A673 (cell line): ENCODE results near the gene MOK. TPM values are rescaled to one million over a fixed set of nuclear protein-coding genes. Genes with fewer than 3 reads are reported as not detected.

Source experiments
- BruUV-seq: library from RNA; stranded (reverse); fragments of 400-500 nt; replicated peaks from 2 replicates; lab custom pipeline; 2021; lab: Mats Ljungman, UMichigan
- CTCF ChIA-PET: fragments of 300-600 bp; sonication (Branson Sonifier 250); formaldehyde crosslinking; loops from one replicate; lab custom pipeline; 2022; ENCODE audit warnings: antibody characterized with exemption; lab: Charles Lee
- POLR2A ChIA-PET: fragments of 300-600 bp; sonication (Branson Sonifier 250); formaldehyde crosslinking; loops from one replicate; lab custom pipeline; 2022; ENCODE audit warnings: antibody characterized with exemption; ENCODE audit not compliant: low non-redundant PET; lab: Charles Lee
- DNase-seq: peaks from one replicate; pipeline ENCODE4 v3.0.0-alpha.2; 2015; ENCODE audit warnings: low spot score
- H3K27ac ChIP-seq: fragments of 200-600 bp; sonication (generic); 2 replicates; pipeline ENCODE4 v1.5.1; 2016; ENCODE audit warnings: mixed run types, low read depth, mild to moderate bottlenecking, mixed read lengths, antibody characterized with exemption, low read length; ENCODE audit not compliant: poor library complexity, severe bottlenecking
- H3K27me3 ChIP-seq: fragments of 200-600 bp; sonication (generic); replicated peaks from 2 replicates; pipeline ENCODE4 v1.6.1; 2017; ENCODE audit warnings: mixed run types, low read depth, mild to moderate bottlenecking, mixed read lengths, antibody characterized with exemption, low read length; ENCODE audit not compliant: insufficient read depth, poor library complexity
- H3K36me3 ChIP-seq: fragments of 200-600 bp; sonication (generic); 2 replicates; pipeline ENCODE4 v1.6.1; 2016; ENCODE audit warnings: mixed run types, mild to moderate bottlenecking, mixed read lengths, antibody characterized with exemption, low read length; ENCODE audit not compliant: insufficient read depth, poor library complexity, severe bottlenecking
- H3K4me1 ChIP-seq: fragments of 200-600 bp; sonication (generic); 2 replicates; pipeline ENCODE4 v1.6.1; 2017; ENCODE audit warnings: mixed run types, mild to moderate bottlenecking, mixed read lengths, antibody characterized with exemption, low read length; ENCODE audit not compliant: insufficient read depth, poor library complexity, severe bottlenecking
- H3K4me3 ChIP-seq: fragments of 200-600 bp; sonication (generic); 2 replicates; pipeline ENCODE4 v1.5.1; 2016; ENCODE audit warnings: low read depth, mixed run types, mild to moderate bottlenecking, mixed read lengths, low read length; ENCODE audit not compliant: poor library complexity, severe bottlenecking
- H3K9me3 ChIP-seq: fragments of 200-600 bp; sonication (generic); 2 replicates; pipeline ENCODE4 v1.6.1; 2016; ENCODE audit warnings: mixed run types, low read depth, mild to moderate bottlenecking, mixed read lengths, antibody characterized with exemption, low read length; ENCODE audit not compliant: poor library complexity, severe bottlenecking
- EZH2 ChIP-seq: fragments of 200-600 bp; sonication (generic); IDR thresholded peaks from 2 replicates; pipeline ENCODE4 v1.6.1; 2017; ENCODE audit warnings: borderline replicate concordance, low read depth, mild to moderate bottlenecking, mixed read lengths, antibody characterized with exemption, low read length; ENCODE audit not compliant: poor library complexity, severe bottlenecking
- intact Hi-C: fragments of 100-400 bp; cut with micrococcal nuclease; formaldehyde crosslinking; loops from one replicate; pipeline ENCODE4 v1.10.0; 2022; ENCODE audit not compliant: unreplicated experiment
- total RNA-seq: library from RNA; stranded (reverse); gene quantifications from 2 replicates; pipeline ENCODE4 v1.2.3, GENCODE V29; 2021
- TF ChIP-seq, protein P1 (sequence below): fragments of 300-800, 200-600 bp; sonication (generic); conservative IDR thresholded peaks from 2 replicates; pipeline ENCODE4 v1.5.1; 2017; ENCODE audit warnings: low read depth, mild to moderate bottlenecking, antibody characterized with exemption, low read length, moderate library complexity, mixed read lengths

The MOK gene
- total RNA-seq, 1 experiment from 2014 or later, result 27.4 TPM

DNA sequence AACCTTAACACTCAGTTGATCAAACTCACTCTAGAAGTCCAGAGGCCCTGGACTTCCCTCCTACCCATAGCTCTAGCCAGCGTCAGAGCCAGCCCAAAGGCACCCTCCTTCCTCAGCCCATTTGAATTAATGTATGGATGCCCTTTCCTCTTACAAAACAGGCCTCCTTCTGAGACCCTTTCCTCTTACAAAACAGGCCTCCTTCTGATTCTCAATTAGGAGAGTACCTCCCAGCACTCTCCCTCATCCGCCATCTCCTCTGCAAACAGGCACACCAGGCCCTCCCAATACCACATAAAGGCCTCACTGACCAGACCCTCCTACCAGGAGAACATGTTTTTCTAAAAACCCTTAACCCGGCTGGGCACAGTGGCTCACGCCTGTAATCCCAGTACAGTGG is 65.7 kb downstream of the MOK start:
- DNase-seq, result no peak
- H3K4me3 ChIP-seq, result no peak overlapping the region
- no TSS peak for BruUV-seq
- no peak overlapping the region for H3K27ac ChIP-seq
- CTCF ChIA-PET, result no interaction called here
- POLR2A ChIA-PET, result no interaction called here
- TF ChIP-seq, protein P1, sequence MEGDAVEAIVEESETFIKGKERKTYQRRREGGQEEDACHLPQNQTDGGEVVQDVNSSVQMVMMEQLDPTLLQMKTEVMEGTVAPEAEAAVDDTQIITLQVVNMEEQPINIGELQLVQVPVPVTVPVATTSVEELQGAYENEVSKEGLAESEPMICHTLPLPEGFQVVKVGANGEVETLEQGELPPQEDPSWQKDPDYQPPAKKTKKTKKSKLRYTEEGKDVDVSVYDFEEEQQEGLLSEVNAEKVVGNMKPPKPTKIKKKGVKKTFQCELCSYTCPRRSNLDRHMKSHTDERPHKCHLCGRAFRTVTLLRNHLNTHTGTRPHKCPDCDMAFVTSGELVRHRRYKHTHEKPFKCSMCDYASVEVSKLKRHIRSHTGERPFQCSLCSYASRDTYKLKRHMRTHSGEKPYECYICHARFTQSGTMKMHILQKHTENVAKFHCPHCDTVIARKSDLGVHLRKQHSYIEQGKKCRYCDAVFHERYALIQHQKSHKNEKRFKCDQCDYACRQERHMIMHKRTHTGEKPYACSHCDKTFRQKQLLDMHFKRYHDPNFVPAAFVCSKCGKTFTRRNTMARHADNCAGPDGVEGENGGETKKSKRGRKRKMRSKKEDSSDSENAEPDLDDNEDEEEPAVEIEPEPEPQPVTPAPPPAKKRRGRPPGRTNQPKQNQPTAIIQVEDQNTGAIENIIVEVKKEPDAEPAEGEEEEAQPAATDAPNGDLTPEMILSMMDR, result no peak
- no peak for TF ChIP-seq EZH2
- peaks cover 1% of the 10 kb centered on the region for H3K4me1 ChIP-seq
- H3K27me3 ChIP-seq, result no peaks in the 10 kb centered on the region
- H3K36me3 ChIP-seq, result no peaks in the 10 kb centered on the region
- intact Hi-C loops, result no loop called here
- no peaks in the 10 kb centered on the region for H3K9me3 ChIP-seq

DNA sequence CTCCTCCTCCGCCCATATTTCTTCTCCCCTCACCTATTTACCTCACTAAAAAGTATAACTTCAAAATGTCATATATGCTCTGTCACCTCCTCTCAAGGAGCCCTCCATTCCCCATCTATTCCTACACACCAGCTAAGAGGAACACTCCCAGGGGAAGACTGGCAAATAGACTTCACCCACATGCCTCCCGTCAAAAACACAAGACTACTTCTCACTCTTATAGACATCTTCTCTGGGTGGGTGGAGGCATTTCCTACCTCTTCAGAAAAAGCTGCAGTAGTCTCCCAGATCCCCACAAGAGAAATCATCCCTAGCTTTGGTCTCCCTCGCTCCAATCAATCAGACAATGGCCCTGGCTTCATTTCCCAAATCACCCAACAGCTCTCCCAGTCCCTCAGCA is 66.2 kb downstream of the MOK start:
- peaks cover 6% of the 10 kb centered on the region for H3K4me1 ChIP-seq
- H3K27ac ChIP-seq, result no peak overlapping the region
- no peak for DNase-seq
- POLR2A ChIA-PET, result no interaction called here
- BruUV-seq, result no TSS peak
- H3K36me3 ChIP-seq, result no peaks in the 10 kb centered on the region
- no peak for TF ChIP-seq EZH2
- TF ChIP-seq, protein P1, result no peak
- no peaks in the 10 kb centered on the region for H3K9me3 ChIP-seq
- intact Hi-C loops, result no loop called here
- H3K4me3 ChIP-seq, result no peak overlapping the region
- no peaks in the 10 kb centered on the region for H3K27me3 ChIP-seq
- CTCF ChIA-PET, result no interaction called here

DNA sequence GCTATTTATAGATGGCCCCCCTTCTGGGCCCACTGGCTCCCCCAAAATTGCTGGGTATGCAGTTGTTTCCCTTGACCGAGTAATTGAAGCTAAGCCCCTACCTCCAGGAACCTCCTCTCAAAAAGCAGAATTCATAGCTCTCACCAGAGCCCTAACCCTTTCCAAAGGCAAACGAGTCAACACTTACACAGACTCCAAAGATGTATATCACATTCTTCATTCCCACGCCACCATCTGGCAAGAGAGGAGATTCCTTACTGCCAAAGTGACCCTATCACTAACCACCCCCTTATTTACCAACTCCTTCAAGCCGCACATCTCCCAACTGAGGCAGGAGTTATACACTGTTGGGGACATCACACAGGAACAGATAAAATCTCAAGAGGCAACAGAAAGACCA is 66.8 kb downstream of the MOK start:
- ChIA-PET POLR2A (no interaction called here), CTCF (no interaction called here)
- H3K4me1 ChIP-seq, result peaks cover 6% of the 10 kb centered on the region
- H3K27me3 ChIP-seq, result no peaks in the 10 kb centered on the region
- H3K27ac ChIP-seq, result no peak overlapping the region
- H3K36me3 ChIP-seq, result no peaks in the 10 kb centered on the region
- H3K9me3 ChIP-seq, result no peaks in the 10 kb centered on the region
- no peak overlapping the region for H3K4me3 ChIP-seq
- no peak for DNase-seq
- no TSS peak for BruUV-seq
- intact Hi-C loops, result no loop called here
- no peak for TF ChIP-seq EZH2
- TF ChIP-seq, protein P1, result no peak
